Right atrium auricular region (tissue), 2 donors: Measurements from ENCODE around the gene IL17D. TPM values are rescaled to one million over a fixed set of nuclear protein-coding genes. Genes with fewer than 3 reads are reported as not detected.
A peak's percentile ranks its signal among the peaks of the same experiment; 100 is the strongest.

Experiments used
- DNase-seq: peaks from one replicate; pipeline ENCODE4 v3.0.0-alpha.2; 2019; ENCODE audit warnings: low spot score
- H3K27ac ChIP-seq, 2 donors: fragments of 200-600 bp; sonication (generic); 1 replicate in 1 of 2; 2 replicates in 1 of 2; pipeline ENCODE4 v1.5.1; 2016 to 2019
- H3K27me3 ChIP-seq, 2 donors: fragments of 200-600 bp; sonication (generic); one replicate each; pipeline versions ENCODE4 v1.5.1 to v1.6.0; 2017 to 2019
- H3K36me3 ChIP-seq: fragments of 200-600 bp; sonication (generic); one replicate; pipeline ENCODE4 v1.5.1; 2016
- H3K4me1 ChIP-seq, 2 donors: fragments of 200-600 bp; sonication (generic); one replicate each; pipeline versions ENCODE4 v1.5.1 to v1.6.0; 2017 to 2019
- H3K4me3 ChIP-seq, 2 donors: fragments of 200-600 bp; sonication (generic); 1 replicate in 1 of 2; 2 replicates in 1 of 2; pipeline ENCODE4 v1.5.1; 2017 to 2019; ENCODE audit warnings: mild to moderate bottlenecking in 1 of 2, moderate library complexity in 1 of 2
- H3K9me3 ChIP-seq, 2 donors: fragments of 200-600 bp; sonication (generic); one replicate each; pipeline ENCODE4 v1.5.1; 2019
- CTCF ChIP-seq, 2 donors: fragments of 200-600 bp; sonication (generic); IDR thresholded peaks; one replicate each; pipeline ENCODE4 v1.5.1; 2019; ENCODE audit warnings: antibody characterized with exemption in 2 of 2
- total RNA-seq, 2 donors: library from RNA; depleted of rRNA; stranded (reverse); fragments of >200 nt; gene quantifications; one replicate each; pipeline ENCODE4 v1.1.0, GENCODE V29; 2016

IL17D gene
- total RNA-seq, 2 donors from 2014 or later = 1.9 to 2.5 TPM

DNA sequence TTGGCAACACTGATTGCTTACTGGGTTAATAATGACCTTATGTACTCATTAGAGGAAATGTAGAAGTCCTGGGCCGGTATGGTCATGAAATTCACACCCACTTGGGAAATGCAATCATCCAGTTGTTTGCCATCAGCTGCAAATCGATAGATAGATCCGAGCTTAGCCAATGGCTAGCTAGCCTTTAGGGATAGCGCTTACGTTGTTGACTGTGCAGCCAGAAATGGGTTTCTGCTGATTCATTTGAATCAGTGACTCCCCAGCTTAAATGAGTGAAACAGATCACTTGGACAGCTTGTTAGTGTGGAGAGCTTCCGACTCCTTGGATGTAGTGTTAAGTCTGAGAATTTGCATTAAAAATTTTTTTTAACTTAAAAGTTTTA is 11.8 kb downstream of the IL17D start:
- Histone ChIP-seq H3K27me3 (no peaks in the 10 kb centered on the region), H3K9me3 (no peaks in the 10 kb centered on the region), H3K4me1 (peaks cover 0 to 24% of the 10 kb centered on the region in 2 donors), H3K27ac (peak overlapping the region; percentile 75 to 78), H3K4me3 (no peak overlapping the region), H3K36me3 (no peaks in the 10 kb centered on the region)
- no peak for TF ChIP-seq CTCF (IDR thresholded peaks at IDR 0.05)
- no peak for DNase-seq

DNA sequence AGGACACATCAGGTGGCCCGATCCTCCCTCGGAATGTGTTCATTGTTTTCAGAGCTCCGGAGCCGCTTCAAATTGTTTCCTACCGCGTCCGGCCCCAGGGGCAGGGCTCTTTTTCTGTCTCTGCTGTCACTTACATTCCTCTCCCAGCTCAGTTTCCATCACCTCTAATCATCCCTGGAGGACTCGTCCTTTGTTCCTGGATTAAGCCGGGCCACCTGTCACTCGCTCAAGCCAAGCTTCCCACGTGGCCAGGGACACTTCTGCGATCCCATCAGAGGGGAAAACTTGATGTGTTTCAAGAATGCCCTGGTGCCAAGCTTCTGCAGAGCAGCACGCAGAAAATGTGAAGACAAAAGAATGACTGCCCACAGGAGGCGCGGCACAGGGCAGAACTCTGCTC is 13.5 kb downstream of the IL17D start:
- no peak overlapping the region for H3K27ac ChIP-seq
- no peaks in the 10 kb centered on the region for H3K27me3 ChIP-seq
- no peak overlapping the region for H3K4me3 ChIP-seq
- H3K36me3 ChIP-seq = no peaks in the 10 kb centered on the region
- no peak for DNase-seq
- no peak for TF ChIP-seq CTCF (IDR thresholded peaks at IDR 0.05)
- no peaks in the 10 kb centered on the region for H3K9me3 ChIP-seq
- H3K4me1 ChIP-seq = peaks cover 0 to 35% of the 10 kb centered on the region in 2 donors

GRCh38 chr13:20717581-20718542 is 14.4 kb downstream of the IL17D start:
- TF ChIP-seq CTCF (IDR thresholded peaks at IDR 0.05) = no peak
- H3K27me3 ChIP-seq = no peaks in the 10 kb centered on the region
- peaks cover 0 to 34% of the 10 kb centered on the region in 2 donors for H3K4me1 ChIP-seq
- no peak overlapping the region for H3K4me3 ChIP-seq
- no peak overlapping the region for H3K27ac ChIP-seq
- no peak for DNase-seq
- no peaks in the 10 kb centered on the region for H3K9me3 ChIP-seq
- H3K36me3 ChIP-seq = no peaks in the 10 kb centered on the region

GRCh38 chr13:20718958-20719566 is 15.6 kb downstream of the IL17D start:
- no peak for TF ChIP-seq CTCF (IDR thresholded peaks at IDR 0.05)
- DNase-seq = no peak
- Histone ChIP-seq H3K4me3 (no peak overlapping the region), H3K36me3 (no peaks in the 10 kb centered on the region), H3K27me3 (no peaks in the 10 kb centered on the region), H3K4me1 (peaks cover 0 to 23% of the 10 kb centered on the region in 2 donors), H3K27ac (no peak overlapping the region), H3K9me3 (no peaks in the 10 kb centered on the region)

- Histone ChIP-seq H3K4me3 (no peak overlapping the region), H3K36me3 (no peaks in the 10 kb centered on the region), H3K27ac (no peak overlapping the region), H3K4me1 (peaks cover 0 to 18% of the 10 kb centered on the region in 2 donors), H3K9me3 (no peaks in the 10 kb centered on the region), H3K27me3 (no peaks in the 10 kb centered on the region)
- no peak for TF ChIP-seq CTCF (IDR thresholded peaks at IDR 0.05)
- DNase-seq = peak; percentile 28
These were observed 16.3 kb downstream of the IL17D start for GRCh38 chr13:20719783-20720182.
